GM12878 (cell line): ENCODE measurements around the gene CREB3L4. TPM values are rescaled to one million over a fixed set of nuclear protein-coding genes. Genes with fewer than 3 reads are reported as not detected.
A peak's percentile ranks its signal among the peaks of the same experiment; 100 is the strongest.

ENCODE experiments used
- ASH2L ChIP-seq: fragments of 300-600, 200-600 bp; sonication (generic); IDR thresholded peaks from 2 replicates; pipeline ENCODE4 v1.6.1; 2017; ENCODE audit warnings: low read depth, mild to moderate bottlenecking, borderline replicate concordance
- ATF7 ChIP-seq: fragments of 450-650 bp; IDR thresholded peaks from 2 replicates; pipeline ENCODE4 v1.6.1; 2016; ENCODE audit warnings: low read depth, mild to moderate bottlenecking
- CBX5 ChIP-seq: sonication (generic); IDR thresholded peaks from 2 replicates; pipeline ENCODE4 v1.6.1; 2016; ENCODE audit warnings: low read depth, moderate library complexity, mild to moderate bottlenecking, inconsistent platforms
- EP300 ChIP-seq, 2 experiments: fragments of 150-350 bp in 1 of 2; IDR thresholded peaks; 2 replicates each; pipeline ENCODE4 v1.6.1; 2011 to 2012; ENCODE audit warnings: low read depth in 2 of 2, low read length in 2 of 2, borderline replicate concordance in 1 of 2, improper control_type of control experiment in 1 of 2, inconsistent platforms in 1 of 2; ENCODE audit not compliant: control insufficient read depth in 1 of 2
- GABPA ChIP-seq: IDR thresholded peaks from 2 replicates; pipeline ENCODE4 v1.6.1; 2014; ENCODE audit warnings: antibody characterized with exemption, low read depth, mild to moderate bottlenecking, inconsistent platforms
- HDAC2 ChIP-seq: fragments of 200-600 bp; sonication (generic); IDR thresholded peaks from 2 replicates; pipeline ENCODE4 v1.6.1; 2017
- IRF4 ChIP-seq: IDR thresholded peaks from 2 replicates; pipeline ENCODE4 v1.6.1; 2011; ENCODE audit warnings: low read depth, low read length
- MXI1 ChIP-seq: fragments of 150-350 bp; IDR thresholded peaks from 2 replicates; pipeline ENCODE4 v1.6.1; 2011; ENCODE audit warnings: low read depth, mild to moderate bottlenecking, inconsistent platforms, low read length, improper control_type of control experiment
- NBN ChIP-seq: fragments of 450-650 bp; IDR thresholded peaks from 2 replicates; pipeline ENCODE4 v1.6.1; 2016
- NFYB ChIP-seq: IDR thresholded peaks from 2 replicates; pipeline ENCODE4 v1.6.1; 2011; ENCODE audit warnings: low read depth, mild to moderate bottlenecking, low read length, improper control_type of control experiment, moderate library complexity; ENCODE audit not compliant: insufficient read depth
- NRF1 ChIP-seq: conservative IDR thresholded peaks from 2 replicates; pipeline ENCODE4 v1.6.1; 2011; ENCODE audit warnings: mild to moderate bottlenecking, low read depth, low read length, improper control_type of control experiment
- POLR2AphosphoS5 ChIP-seq: IDR thresholded peaks from 2 replicates; pipeline ENCODE4 v1.6.1; 2011; ENCODE audit warnings: mild to moderate bottlenecking, low read length, inconsistent platforms
- RAD21 ChIP-seq: IDR thresholded peaks from 2 replicates; pipeline ENCODE4 v1.6.1; 2011; ENCODE audit warnings: mild to moderate bottlenecking, low read depth, low read length, moderate library complexity; ENCODE audit not compliant: insufficient read depth
- RBBP5 ChIP-seq: fragments of 200-600 bp; sonication (generic); conservative IDR thresholded peaks from 2 replicates; pipeline ENCODE4 v1.6.1; 2016
- RFX5 ChIP-seq: IDR thresholded peaks from 2 replicates; pipeline ENCODE4 v1.6.1; 2011; ENCODE audit warnings: low read depth, low read length, improper control_type of control experiment
- RUNX3 ChIP-seq: IDR thresholded peaks from 2 replicates; pipeline ENCODE4 v1.6.1; 2012; ENCODE audit warnings: low read length, inconsistent platforms
- SMC3 ChIP-seq: IDR thresholded peaks from 2 replicates; pipeline ENCODE4 v1.6.1; 2011; ENCODE audit warnings: low read length, improper control_type of control experiment, borderline replicate concordance
- TAF1 ChIP-seq: IDR thresholded peaks from 2 replicates; pipeline ENCODE4 v1.6.1; 2011; ENCODE audit warnings: mild to moderate bottlenecking, low read depth, low read length, borderline replicate concordance
- TCF3 ChIP-seq: IDR thresholded peaks from 2 replicates; pipeline ENCODE4 v1.6.1; 2012; ENCODE audit warnings: low read depth, mild to moderate bottlenecking, low read length, borderline replicate concordance; ENCODE audit not compliant: insufficient read depth
- YBX1 ChIP-seq: fragments of 450-650 bp; IDR thresholded peaks from 2 replicates; pipeline ENCODE4 v1.6.1; 2016; ENCODE audit warnings: antibody characterized with exemption
- ZBED1 ChIP-seq: IDR thresholded peaks from 2 replicates; pipeline ENCODE4 v1.6.1; 2016; ENCODE audit warnings: borderline replicate concordance
- polyA plus RNA-seq, 11 experiments: library from polyadenylated mRNA; depleted of rRNA in 4 of 11; unstranded in 6 of 11; stranded (reverse) in 5 of 11; fragments of >200 nt; fragmentation: Nextera tagmentation in 4 of 11; fragmentation: Illumina TruSeq in 1 of 11; extraction: Ambion mirVana in 4 of 11; extraction: Trizol in 1 of 11; gene quantifications; 1 replicate in 1 of 11; 2 replicates in 10 of 11; pipeline versions ENCODE4 v1.2.1 to v1.2.3, GENCODE V29; 2011 to 2016; ENCODE audit warnings: inconsistent platforms in 2 of 11, missing spikeins in 2 of 11, low read depth in 1 of 11
- total RNA-seq, 4 experiments: library from RNA; depleted of rRNA in 3 of 4; stranded (reverse); fragments of >200 nt in 3 of 4; fragmentation: Illumina TruSeq in 1 of 4; extraction: Trizol in 1 of 4; gene quantifications; 2 replicates each; pipeline versions ENCODE4 v1.2.1 to v1.2.3, GENCODE V29; 2013 to 2021
- TF ChIP-seq, protein P1 (sequence below): fragments of 450-650 bp; IDR thresholded peaks from 2 replicates; pipeline ENCODE4 v1.6.1; 2017; ENCODE audit warnings: borderline replicate concordance
- TF ChIP-seq, protein P2 (sequence below): fragments of 450-650 bp; IDR thresholded peaks from 2 replicates; pipeline ENCODE4 v1.6.1; 2016; ENCODE audit warnings: mild to moderate bottlenecking
- TF ChIP-seq, protein P3 (sequence below): fragments of 150-350 bp; IDR thresholded peaks from 2 replicates; pipeline ENCODE4 v1.6.1; 2016; ENCODE audit warnings: low read depth, low read length

Gene CREB3L4
- total and polyA plus RNA-seq, 10 of the 15 experiments (the other 5 are each of a cell fraction or from before 2014, with no cell fraction given): 9.7 to 14.0 (median 12.1) TPM

DNA sequence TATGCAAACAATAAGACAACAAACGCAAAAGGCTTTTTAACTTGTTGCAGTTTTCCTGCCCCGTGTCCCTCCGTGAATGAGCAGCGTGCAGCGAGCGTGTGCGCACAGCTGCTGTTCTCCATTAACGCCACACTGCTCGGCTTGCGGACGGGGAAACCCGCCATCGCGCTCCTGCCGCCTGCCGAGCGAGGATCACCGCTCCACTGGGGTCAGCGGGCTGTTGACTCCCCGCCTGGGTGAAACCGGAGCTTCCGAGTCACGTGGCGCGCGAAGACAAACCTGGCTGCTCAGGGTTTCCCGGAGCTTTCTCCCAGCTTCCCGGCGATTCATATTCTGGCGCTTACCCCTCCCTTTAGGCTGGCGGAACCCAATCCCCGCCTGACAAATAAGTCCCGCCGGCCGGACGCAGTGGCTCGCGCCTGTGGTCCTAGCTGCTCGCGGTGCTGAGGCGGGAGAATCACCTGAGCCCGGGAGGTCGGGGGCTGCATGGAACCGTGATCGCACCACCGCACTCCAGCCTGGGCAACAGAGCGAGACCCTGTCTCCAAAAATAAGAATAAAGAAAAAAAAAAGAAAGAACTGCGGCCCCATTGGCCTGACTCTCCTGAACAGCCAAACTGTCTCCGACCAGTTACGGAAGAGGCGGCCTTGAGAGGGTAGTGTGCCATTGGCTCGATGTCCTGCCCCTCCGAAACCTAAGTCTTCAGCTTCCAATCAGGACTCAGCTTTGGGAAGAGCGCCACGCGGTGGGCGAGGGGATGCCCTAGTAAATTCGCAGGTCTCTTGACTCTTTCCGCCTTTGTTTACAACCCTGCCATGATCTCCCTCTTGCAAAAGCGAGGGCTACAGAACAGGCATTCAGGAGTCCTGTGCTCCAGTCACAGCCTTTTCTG is at the start of gene CREB3L4 (continued):
- TF ChIP-seq ASH2L: peak; percentile 69; the same call in 1 of the 2 replicates
- TF ChIP-seq NFYB: peak; percentile 98
- no peak for TF ChIP-seq RUNX3
- TF ChIP-seq RAD21: peak; percentile 26; the same call in 1 of the 2 replicates
- TF ChIP-seq, protein P1, sequence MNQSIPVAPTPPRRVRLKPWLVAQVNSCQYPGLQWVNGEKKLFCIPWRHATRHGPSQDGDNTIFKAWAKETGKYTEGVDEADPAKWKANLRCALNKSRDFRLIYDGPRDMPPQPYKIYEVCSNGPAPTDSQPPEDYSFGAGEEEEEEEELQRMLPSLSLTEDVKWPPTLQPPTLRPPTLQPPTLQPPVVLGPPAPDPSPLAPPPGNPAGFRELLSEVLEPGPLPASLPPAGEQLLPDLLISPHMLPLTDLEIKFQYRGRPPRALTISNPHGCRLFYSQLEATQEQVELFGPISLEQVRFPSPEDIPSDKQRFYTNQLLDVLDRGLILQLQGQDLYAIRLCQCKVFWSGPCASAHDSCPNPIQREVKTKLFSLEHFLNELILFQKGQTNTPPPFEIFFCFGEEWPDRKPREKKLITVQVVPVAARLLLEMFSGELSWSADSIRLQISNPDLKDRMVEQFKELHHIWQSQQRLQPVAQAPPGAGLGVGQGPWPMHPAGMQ: 0 out of 2 replicates have a peak, but pooled peaks have one; percentile 5
- TF ChIP-seq TCF3: peak; percentile 80; the same call in 1 of the 2 replicates
- TF ChIP-seq EP300 (IDR thresholded peaks at IDR 0.05; ENCODE audit: borderline replicate concordance in 1 of 2, control insufficient read depth in 1 of 2, low read depth in 2 of 2, low read length in 2 of 2): no peak; a peak in 1 of 4 replicates
- peak; percentile 98 for TF ChIP-seq NBN
- no peak for TF ChIP-seq GABPA
- TF ChIP-seq HDAC2: no peak
- peak; percentile 72; the same call in 1 of the 2 replicates for TF ChIP-seq RFX5
- no peak for TF ChIP-seq ZBED1
- peak; percentile 64 for TF ChIP-seq ATF7
- no peak for TF ChIP-seq NRF1
- no peak for TF ChIP-seq RBBP5
- TF ChIP-seq TAF1: peak; percentile 63
- peak; percentile 85 for TF ChIP-seq POLR2AphosphoS5
- TF ChIP-seq, protein P2, sequence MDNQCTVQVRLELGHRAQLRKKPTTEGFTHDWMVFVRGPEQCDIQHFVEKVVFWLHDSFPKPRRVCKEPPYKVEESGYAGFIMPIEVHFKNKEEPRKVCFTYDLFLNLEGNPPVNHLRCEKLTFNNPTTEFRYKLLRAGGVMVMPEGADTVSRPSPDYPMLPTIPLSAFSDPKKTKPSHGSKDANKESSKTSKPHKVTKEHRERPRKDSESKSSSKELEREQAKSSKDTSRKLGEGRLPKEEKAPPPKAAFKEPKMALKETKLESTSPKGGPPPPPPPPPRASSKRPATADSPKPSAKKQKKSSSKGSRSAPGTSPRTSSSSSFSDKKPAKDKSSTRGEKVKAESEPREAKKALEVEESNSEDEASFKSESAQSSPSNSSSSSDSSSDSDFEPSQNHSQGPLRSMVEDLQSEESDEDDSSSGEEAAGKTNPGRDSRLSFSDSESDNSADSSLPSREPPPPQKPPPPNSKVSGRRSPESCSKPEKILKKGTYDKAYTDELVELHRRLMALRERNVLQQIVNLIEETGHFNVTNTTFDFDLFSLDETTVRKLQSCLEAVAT: peak; percentile 84
- TF ChIP-seq YBX1: no peak
- peak; percentile 96 for TF ChIP-seq MXI1
- TF ChIP-seq CBX5: no peak
- TF ChIP-seq SMC3: no peak
- TF ChIP-seq IRF4: no peak
- TF ChIP-seq, protein P3, sequence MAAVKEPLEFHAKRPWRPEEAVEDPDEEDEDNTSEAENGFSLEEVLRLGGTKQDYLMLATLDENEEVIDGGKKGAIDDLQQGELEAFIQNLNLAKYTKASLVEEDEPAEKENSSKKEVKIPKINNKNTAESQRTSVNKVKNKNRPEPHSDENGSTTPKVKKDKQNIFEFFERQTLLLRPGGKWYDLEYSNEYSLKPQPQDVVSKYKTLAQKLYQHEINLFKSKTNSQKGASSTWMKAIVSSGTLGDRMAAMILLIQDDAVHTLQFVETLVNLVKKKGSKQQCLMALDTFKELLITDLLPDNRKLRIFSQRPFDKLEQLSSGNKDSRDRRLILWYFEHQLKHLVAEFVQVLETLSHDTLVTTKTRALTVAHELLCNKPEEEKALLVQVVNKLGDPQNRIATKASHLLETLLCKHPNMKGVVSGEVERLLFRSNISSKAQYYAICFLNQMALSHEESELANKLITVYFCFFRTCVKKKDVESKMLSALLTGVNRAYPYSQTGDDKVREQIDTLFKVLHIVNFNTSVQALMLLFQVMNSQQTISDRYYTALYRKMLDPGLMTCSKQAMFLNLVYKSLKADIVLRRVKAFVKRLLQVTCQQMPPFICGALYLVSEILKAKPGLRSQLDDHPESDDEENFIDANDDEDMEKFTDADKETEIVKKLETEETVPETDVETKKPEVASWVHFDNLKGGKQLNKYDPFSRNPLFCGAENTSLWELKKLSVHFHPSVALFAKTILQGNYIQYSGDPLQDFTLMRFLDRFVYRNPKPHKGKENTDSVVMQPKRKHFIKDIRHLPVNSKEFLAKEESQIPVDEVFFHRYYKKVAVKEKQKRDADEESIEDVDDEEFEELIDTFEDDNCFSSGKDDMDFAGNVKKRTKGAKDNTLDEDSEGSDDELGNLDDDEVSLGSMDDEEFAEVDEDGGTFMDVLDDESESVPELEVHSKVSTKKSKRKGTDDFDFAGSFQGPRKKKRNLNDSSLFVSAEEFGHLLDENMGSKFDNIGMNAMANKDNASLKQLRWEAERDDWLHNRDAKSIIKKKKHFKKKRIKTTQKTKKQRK: 0 out of 2 replicates have a peak, but pooled peaks have one; percentile 20
